HepG2 (cell line): Measurements from ENCODE around the gene NOP14. TPM values are rescaled to one million over a fixed set of nuclear protein-coding genes. Genes with fewer than 3 reads are reported as not detected.

Experiments
- ATAC-seq: fragments of 200-7000 bp; cut with Tn5 transposase; 3 replicates; pipeline ENCODE4 v1.9.1; 2020; ENCODE audit warnings: mild to moderate bottlenecking, moderate library complexity
- BruUV-seq: library from RNA; stranded (reverse); fragments of 400-500 nt; replicated peaks from 2 replicates; lab custom pipeline; 2021; lab: Mats Ljungman, UMichigan
- CTCF ChIA-PET: fragments of 300-600 bp; formaldehyde crosslinking; extraction: SDS; loops from one replicate; lab custom pipeline; 2021; ENCODE audit warnings: low total read pairs, inconsistent platforms, low intra/inter-chr PET ratio; lab: Yijun Ruan, JAX
- POLR2A ChIA-PET: fragments of 350-600 bp; sonication (Branson Sonifier 250); formaldehyde crosslinking; loops from one replicate; lab custom pipeline; 2020; ENCODE audit warnings: antibody characterized with exemption, inconsistent platforms; lab: Yijun Ruan, JAX
- DNase-seq: peaks from one replicate; pipeline ENCODE4 v3.0.0-alpha.2; 2015; ENCODE audit warnings: low spot score
- FAIRE-seq: peaks from 3 replicates; lab custom pipeline; 2011; peaks lifted over from hg19 to GRCh38; lab: Jason Lieb, UNC
- H2AFZ ChIP-seq: one replicate; pipeline ENCODE4 v1.6.1; 2011; ENCODE audit warnings: low read length, inconsistent platforms
- H3K27ac ChIP-seq: fragments of 300-600 bp; 3 replicates; pipeline ENCODE4 v1.8.0; 2011; ENCODE audit warnings: mixed run types, mild to moderate bottlenecking, mixed read lengths, low read length, inconsistent platforms; ENCODE audit not compliant: insufficient read depth; ENCODE audit errors: extremely low read length
- H3K27me3 ChIP-seq, 2 experiments: fragments of 200-600 bp in 1 of 2; 2 replicates in 1 of 2; 3 replicates in 1 of 2; pipeline versions ENCODE4 v1.6.0 to v1.8.0; 2011; ENCODE audit warnings: low read length in 2 of 2, mild to moderate bottlenecking in 2 of 2, moderate library complexity in 2 of 2, inconsistent platforms in 1 of 2; ENCODE audit not compliant: insufficient read depth in 2 of 2, control insufficient read depth in 1 of 2
- H3K36me3 ChIP-seq, 2 experiments: fragments of 200-600 bp in 1 of 2; replicated peaks in 1 of 2; 2 replicates in 1 of 2; 3 replicates in 1 of 2; pipeline versions ENCODE4 v1.5.1 to v1.8.0; 2011; ENCODE audit warnings: low read length in 2 of 2, inconsistent platforms in 1 of 2; ENCODE audit not compliant: insufficient read depth in 2 of 2, control insufficient read depth in 1 of 2
- H3K4me1 ChIP-seq: 2 replicates; pipeline ENCODE4 v1.5.1; 2012; ENCODE audit warnings: low read length, inconsistent platforms; ENCODE audit not compliant: insufficient read depth
- H3K4me2 ChIP-seq: 2 replicates; pipeline ENCODE4 v1.6.0; 2011; ENCODE audit warnings: low read depth, low read length, inconsistent platforms
- H3K4me3 ChIP-seq, 3 experiments: fragments of 200-600 bp in 1 of 3; sonication (generic), shearing (Covaris generic) in 1 of 3; replicated peaks in 1 of 3; 2 replicates each; pipeline ENCODE4 v1.5.1; 2011 to 2016; ENCODE audit warnings: low read length in 3 of 3, inconsistent platforms in 2 of 3, low read depth in 2 of 3, mild to moderate bottlenecking in 2 of 3, control low read depth in 1 of 3, mixed read lengths in 1 of 3; ENCODE audit not compliant: insufficient read depth in 1 of 3
- H3K79me2 ChIP-seq: one replicate; pipeline ENCODE4 v1.6.1; 2011; ENCODE audit warnings: low read length, inconsistent platforms; ENCODE audit not compliant: insufficient read depth
- H3K9ac ChIP-seq: 2 replicates; pipeline ENCODE4 v1.6.0; 2011; ENCODE audit warnings: mild to moderate bottlenecking, low read depth, low read length, inconsistent platforms; ENCODE audit not compliant: insufficient read depth
- H3K9me3 ChIP-seq: 2 replicates; pipeline ENCODE4 v1.5.1; 2012; ENCODE audit warnings: mild to moderate bottlenecking, low read length
- H4K20me1 ChIP-seq: 2 replicates; pipeline ENCODE4 v1.6.0; 2011; ENCODE audit warnings: inconsistent platforms, mild to moderate bottlenecking, low read length, moderate library complexity; ENCODE audit not compliant: insufficient read depth
- BCLAF1 ChIP-seq: fragments of 450-650 bp; IDR thresholded peaks from 2 replicates; pipeline ENCODE4 v1.6.1; 2017; ENCODE audit warnings: mild to moderate bottlenecking
- DNMT3B ChIP-seq: conservative IDR thresholded peaks from 2 replicates; pipeline ENCODE4 v1.6.1; 2016; ENCODE audit warnings: missing biosample characterization, control low read depth
- ELF4 ChIP-seq: sonication (generic); formaldehyde crosslinking; IDR thresholded peaks from 2 replicates; pipeline ENCODE4 v1.5.0; 2020; ENCODE audit warnings: missing genetic modification reagents, mild to moderate bottlenecking, moderate library complexity, borderline replicate concordance
- FIP1L1 ChIP-seq: fragments of 200-400 bp; formaldehyde crosslinking; IDR thresholded peaks from 2 replicates; pipeline ENCODE4 v1.6.1; 2018; ENCODE audit warnings: low read depth, mild to moderate bottlenecking, low read length, moderate library complexity, borderline replicate concordance; ENCODE audit not compliant: insufficient read depth
- FOXM1 ChIP-seq: sonication (generic); formaldehyde crosslinking; IDR thresholded peaks from 2 replicates; pipeline ENCODE4 v1.5.0; 2020; ENCODE audit warnings: missing genetic modification reagents
- JUNB ChIP-seq: sonication (generic); formaldehyde crosslinking; IDR thresholded peaks from 2 replicates; pipeline ENCODE4 v1.8.0; 2022; ENCODE audit warnings: missing genetic modification reagents, mild to moderate bottlenecking, borderline replicate concordance
- KDM2A ChIP-seq: sonication (generic); formaldehyde crosslinking; IDR thresholded peaks from 2 replicates; pipeline ENCODE4 v1.4.0; 2020; ENCODE audit warnings: low read depth, missing genetic modification reagents, borderline replicate concordance
- KLF6 ChIP-seq: IDR thresholded peaks from 2 replicates; pipeline ENCODE4 v1.8.0; 2016; ENCODE audit warnings: missing biosample characterization, missing genetic modification reagents
- MXD1 ChIP-seq: sonication (generic); formaldehyde crosslinking; IDR thresholded peaks from 2 replicates; pipeline ENCODE4 v1.4.0; 2020; ENCODE audit warnings: mild to moderate bottlenecking, missing genetic modification reagents
- PAF1 ChIP-seq: IDR thresholded peaks from 2 replicates; pipeline ENCODE4 v1.6.1; 2016; ENCODE audit warnings: missing genetic modification reagents, missing compliant biosample characterization
- RAD51 ChIP-seq: fragments of 450-650 bp; IDR thresholded peaks from 2 replicates; pipeline ENCODE4 v1.6.1; 2016; ENCODE audit warnings: borderline replicate concordance
- SRSF9 ChIP-seq: fragments of 200-400 bp; formaldehyde crosslinking; IDR thresholded peaks from 2 replicates; pipeline ENCODE4 v1.6.1; 2018; ENCODE audit warnings: borderline replicate concordance, mild to moderate bottlenecking, low read depth, low read length; ENCODE audit not compliant: insufficient read depth, poor library complexity, severe bottlenecking
- TMF1 ChIP-seq: sonication (generic); formaldehyde crosslinking; IDR thresholded peaks from 2 replicates; pipeline ENCODE4 v1.8.1; 2022; ENCODE audit warnings: low read depth, missing genetic modification reagents
- XRCC5 ChIP-seq: fragments of 200-400 bp; formaldehyde crosslinking; optimal IDR thresholded peaks from 2 replicates; pipeline ENCODE3; 2017; ENCODE audit warnings: mild to moderate bottlenecking, low read length
- ZBTB7B ChIP-seq: sonication (generic); formaldehyde crosslinking; IDR thresholded peaks from 2 replicates; pipeline ENCODE4 v1.4.0; 2020; ENCODE audit warnings: missing genetic modification reagents
- ZNF562 ChIP-seq: sonication (generic); formaldehyde crosslinking; IDR thresholded peaks from 2 replicates; pipeline ENCODE4 v1.8.0; 2022; ENCODE audit warnings: missing genetic modification reagents, borderline replicate concordance
- ZNF646 ChIP-seq: sonication (generic); formaldehyde crosslinking; IDR thresholded peaks from 2 replicates; pipeline ENCODE4 v1.9.0; 2021; ENCODE audit warnings: mild to moderate bottlenecking, missing genetic modification reagents
- WGBS: methylation state at CpG from one replicate; pipeline ENCODE4 v1.1.6; 2017; ENCODE audit warnings: low lambda C conversion rate; 5-methylcytosine and 5-hydroxymethylcytosine counted together
- in situ Hi-C: cut with HindIII; loops from 2 replicates; pipeline ENCODE4 v1.10.0; 2017; ENCODE audit warnings: low pct_unique_long_range_greater_than_20kb; ENCODE audit not compliant: extremely low pct_ligation_motif_present
- intact Hi-C: fragments of 100-400 bp; cut with micrococcal nuclease; formaldehyde crosslinking; loops from one replicate; pipeline ENCODE4 v1.10.0; 2022; ENCODE audit not compliant: unreplicated experiment
- polyA plus RNA-seq, 8 experiments: library from polyadenylated mRNA; depleted of rRNA in 3 of 8; stranded (reverse) in 7 of 8; unstranded in 1 of 8; fragments of >200 nt; fragmentation: Illumina TruSeq in 4 of 8; extraction: Trizol in 4 of 8; gene quantifications; 2 replicates each; pipeline versions ENCODE4 v1.2.1 to v1.2.3, GENCODE V29; 2011 to 2016; ENCODE audit warnings: low read depth in 4 of 8, missing spikeins in 1 of 8, mixed read lengths in 1 of 8; ENCODE audit not compliant: insufficient read depth in 1 of 8
- total RNA-seq, 5 experiments: library from RNA; depleted of rRNA; stranded (reverse); fragments of >200 nt; fragmentation: Illumina TruSeq; extraction: Trizol; gene quantifications; 2 replicates each; pipeline ENCODE4 v1.2.3, GENCODE V29; 2016; ENCODE audit warnings: low read depth in 1 of 5

NOP14 gene
- total and polyA plus RNA-seq, 2 of the 13 experiments (the other 11 are each of a cell fraction or from before 2014, with no cell fraction given): 6.9 to 47.9 TPM

- DNase-seq (no peak), ATAC-seq (no peak), FAIRE-seq (no peak)
- Histone ChIP-seq H4K20me1 (peaks cover 4% of the 10 kb centered on the region; the same call in 1 of the 2 replicates), H3K4me1 (peaks cover 14% of the 10 kb centered on the region), H3K27me3 (no peaks in the 10 kb centered on the region), H3K4me2 (no peak overlapping the region), H3K36me3 (peaks cover 30 to 77% of the 10 kb centered on the region in 2 experiments), H3K79me2 (no peaks in the 10 kb centered on the region), H2AFZ (no peak overlapping the region), H3K9me3 (no peaks in the 10 kb centered on the region), H3K9ac (no peak overlapping the region), H3K4me3 (no peak overlapping the region), H3K27ac (no peak overlapping the region)
- intact Hi-C loops (no loop called here), in situ Hi-C loops (no loop called here)
- 98% methylated on average over 3 of the region's 4 CpGs for WGBS
- ChIA-PET POLR2A (no interaction called here), CTCF (no interaction called here)
- no TSS peak for BruUV-seq
- TF ChIP-seq ZNF562 (CRISPR knock-in tag): no peak
- TF ChIP-seq TMF1 (CRISPR knock-in tag): no peak
- no peak for TF ChIP-seq JUNB (CRISPR knock-in tag)
- TF ChIP-seq PAF1: no peak
- no peak for TF ChIP-seq ELF4
- TF ChIP-seq SRSF9: no peak
- no peak for TF ChIP-seq DNMT3B (CRISPR knock-in tag)
- no peak for TF ChIP-seq XRCC5
- TF ChIP-seq KLF6 (CRISPR knock-in tag): no peak
- TF ChIP-seq BCLAF1: no peak
- no peak for TF ChIP-seq ZBTB7B (CRISPR knock-in tag)
- no peak for TF ChIP-seq FIP1L1
- no peak for TF ChIP-seq RAD51
- TF ChIP-seq FOXM1: no peak
- TF ChIP-seq KDM2A (CRISPR knock-in tag): no peak
- TF ChIP-seq MXD1: no peak
- TF ChIP-seq ZNF646 (CRISPR knock-in tag): no peak
Observed at GRCh38 chr4:2907226-2907625, 56.0 kb downstream of the NOP14 start.
